ENCODE results near the gene STT3A.

STT3A gene

GRCh38 chr11:125579811-125580210, 12.8 kb upstream of the STT3A start:
- Histone ChIP-seq H4K20me1 (ENCODE audit: insufficient read depth, low read length) (no peaks in the 10 kb centered on the region), H3K27me3 (replicated peaks; ENCODE audit: insufficient read depth, low read length) (no peaks in the 10 kb centered on the region), H3K4me1 (ENCODE audit: low read length) (peaks cover 12% of the 10 kb centered on the region), H3K27ac (ENCODE audit: low read length) (no peak overlapping the region), H3K9me2 (replicated peaks; ENCODE audit: insufficient read depth, low read length) (no peaks in the 10 kb centered on the region), H3K4me3 (ENCODE audit: low read length) (no peak overlapping the region), H3K79me2 (ENCODE audit: low read length) (no peaks in the 10 kb centered on the region), H3F3A (ENCODE audit: insufficient read depth, low read length) (0 out of 2 replicates have a peak, but pooled peaks cover 4% of the 10 kb centered on the region), H3K9me3 (replicated peaks; ENCODE audit: insufficient read depth, low read length) (no peaks in the 10 kb centered on the region), H2AFZ (ENCODE audit: low read length) (no peak overlapping the region), H3K9ac (ENCODE audit: low read length) (no peak overlapping the region), H3K36me3 (replicated peaks; ENCODE audit: insufficient read depth, low read length) (peaks cover 22% of the 10 kb centered on the region), H3K4me2 (ENCODE audit: low read depth, low read length) (no peak overlapping the region)
- no peak for TF ChIP-seq CTCF (IDR thresholded peaks at IDR 0.05; ENCODE audit: low read length)
- TF ChIP-seq EZH2phosphoT487 (IDR thresholded peaks at IDR 0.05; ENCODE audit: low read length): no peak
- TF ChIP-seq EZH2 (optimal IDR thresholded peaks at IDR 0.05; ENCODE audit: low read depth, low read length): no peak
- no peak for DNase-seq

GRCh38 chr11:125583496-125583895, 9.2 kb upstream of the STT3A start:
- no peak overlapping the region for H3K4me2 ChIP-seq (ENCODE audit: low read depth, low read length)
- TF ChIP-seq CTCF (IDR thresholded peaks at IDR 0.05; ENCODE audit: low read length): no peak
- TF ChIP-seq EZH2phosphoT487 (IDR thresholded peaks at IDR 0.05; ENCODE audit: low read length): no peak
- TF ChIP-seq EZH2 (optimal IDR thresholded peaks at IDR 0.05; ENCODE audit: low read depth, low read length): no peak
- H4K20me1 ChIP-seq (ENCODE audit: insufficient read depth, low read length): no peaks in the 10 kb centered on the region
- peaks cover 4% of the 10 kb centered on the region; the same call in 1 of the 2 replicates for H3K4me1 ChIP-seq (ENCODE audit: low read length)
- H3K36me3 ChIP-seq (replicated peaks; ENCODE audit: insufficient read depth, low read length): peaks cover 12% of the 10 kb centered on the region
- H3K9me3 ChIP-seq (replicated peaks; ENCODE audit: insufficient read depth, low read length): no peaks in the 10 kb centered on the region
- no peaks in the 10 kb centered on the region for H3K27me3 ChIP-seq (replicated peaks; ENCODE audit: insufficient read depth, low read length)
- no peak overlapping the region for H3K9ac ChIP-seq (ENCODE audit: low read length)
- DNase-seq: no peak
- H3K27ac ChIP-seq (ENCODE audit: low read length): no peak overlapping the region
- H3K9me2 ChIP-seq (replicated peaks; ENCODE audit: insufficient read depth, low read length): no peaks in the 10 kb centered on the region
- H2AFZ ChIP-seq (ENCODE audit: low read length): no peak overlapping the region
- no peaks in the 10 kb centered on the region for H3K79me2 ChIP-seq (ENCODE audit: low read length)
- H3K4me3 ChIP-seq (ENCODE audit: low read length): no peak overlapping the region
- H3F3A ChIP-seq (ENCODE audit: insufficient read depth, low read length): 0 out of 2 replicates have a peak, but pooled peaks cover 4% of the 10 kb centered on the region

- no peak overlapping the region for H3K4me2 ChIP-seq (ENCODE audit: low read depth, low read length)
- no peak overlapping the region for H3K27ac ChIP-seq (ENCODE audit: low read length)
- peaks cover 4% of the 10 kb centered on the region for H3K36me3 ChIP-seq (replicated peaks; ENCODE audit: insufficient read depth, low read length)
- no peaks in the 10 kb centered on the region for H3K9me2 ChIP-seq (replicated peaks; ENCODE audit: insufficient read depth, low read length)
- 0 out of 2 replicates have a peak, but pooled peaks cover 4% of the 10 kb centered on the region for H3F3A ChIP-seq (ENCODE audit: insufficient read depth, low read length)
- no peak overlapping the region for H3K4me3 ChIP-seq (ENCODE audit: low read length)
- H3K9ac ChIP-seq (ENCODE audit: low read length): no peak overlapping the region
- no peaks in the 10 kb centered on the region for H4K20me1 ChIP-seq (ENCODE audit: insufficient read depth, low read length)
- H3K79me2 ChIP-seq (ENCODE audit: low read length): no peaks in the 10 kb centered on the region
- H2AFZ ChIP-seq (ENCODE audit: low read length): no peak overlapping the region
- no peaks in the 10 kb centered on the region for H3K4me1 ChIP-seq (ENCODE audit: low read length)
- no peaks in the 10 kb centered on the region for H3K27me3 ChIP-seq (replicated peaks; ENCODE audit: insufficient read depth, low read length)
- TF ChIP-seq CTCF (IDR thresholded peaks at IDR 0.05; ENCODE audit: low read length) (no peak), EZH2 (optimal IDR thresholded peaks at IDR 0.05; ENCODE audit: low read depth, low read length) (no peak), EZH2phosphoT487 (IDR thresholded peaks at IDR 0.05; ENCODE audit: low read length) (no peak)
- H3K9me3 ChIP-seq (replicated peaks; ENCODE audit: insufficient read depth, low read length): no peaks in the 10 kb centered on the region
- DNase-seq: no peak
Measured at GRCh38 chr11:125585487-125585886, 7.2 kb upstream of the STT3A start.
